CD4-positive, alpha-beta T cell treated with Interleukin-15 for 1 hour (primary cell): Measurements from ENCODE around the gene OR2T5.
"Not testable (repeated sequence)": the region's sequence is repeated elsewhere in the genome, so short reads cannot be mapped to it uniquely, and the experiment has no call there.

ENCODE experiments used
- DNase-seq: peaks from one replicate; pipeline ENCODE4 v3.0.0-alpha.2; 2020

Gene OR2T5, protein sequence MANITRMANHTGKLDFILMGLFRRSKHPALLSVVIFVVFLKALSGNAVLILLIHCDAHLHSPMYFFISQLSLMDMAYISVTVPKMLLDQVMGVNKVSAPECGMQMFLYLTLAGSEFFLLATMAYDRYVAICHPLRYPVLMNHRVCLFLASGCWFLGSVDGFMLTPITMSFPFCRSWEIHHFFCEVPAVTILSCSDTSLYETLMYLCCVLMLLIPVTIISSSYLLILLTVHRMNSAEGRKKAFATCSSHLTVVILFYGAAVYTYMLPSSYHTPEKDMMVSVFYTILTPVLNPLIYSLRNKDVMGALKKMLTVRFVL

DNA sequence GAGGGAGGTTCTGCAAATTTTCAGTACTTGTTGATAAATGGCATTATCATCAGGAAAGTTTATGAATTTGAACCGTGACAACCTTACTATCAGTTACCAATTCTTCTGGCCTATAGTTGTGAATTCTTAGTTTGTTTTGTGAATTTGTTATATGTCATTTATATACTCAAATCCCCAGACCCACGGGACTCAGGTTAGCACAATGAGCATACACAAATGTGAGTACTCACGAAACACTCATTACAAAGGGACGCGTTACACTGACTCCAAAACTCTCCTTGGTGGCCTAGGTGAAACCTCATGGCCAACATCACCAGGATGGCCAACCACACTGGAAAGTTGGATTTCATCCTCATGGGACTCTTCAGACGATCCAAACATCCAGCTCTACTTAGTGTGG lies at the start of gene OR2T5:
Gene OR2T5, plus strand, starts transcription at position 301 of the 400 bp plus-strand sequence. Its CDS starts 0 bp downstream, at position 301.
- DNase-seq = not testable (repeated sequence)

DNA sequence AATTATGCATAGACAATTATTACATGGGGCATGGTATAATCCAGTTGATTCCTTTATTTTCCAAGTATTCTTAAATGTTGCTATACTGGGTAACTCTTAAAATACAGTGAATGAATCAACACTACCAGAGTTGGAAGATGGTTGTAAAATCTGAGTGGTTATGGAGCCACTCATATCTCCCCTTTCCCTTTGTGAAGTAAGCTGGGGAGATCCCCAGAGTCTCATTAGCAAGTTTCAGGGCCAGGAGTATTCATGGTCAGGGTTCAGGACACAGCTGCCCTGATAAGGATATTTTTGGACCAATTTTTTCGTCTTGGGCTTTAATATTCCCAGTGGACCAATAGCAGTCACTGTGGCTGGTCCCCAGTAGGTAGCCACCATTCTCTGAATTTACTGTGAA lies 49.7 kb upstream of the OR2T5 start:
- DNase-seq = not testable (repeated sequence)

DNA sequence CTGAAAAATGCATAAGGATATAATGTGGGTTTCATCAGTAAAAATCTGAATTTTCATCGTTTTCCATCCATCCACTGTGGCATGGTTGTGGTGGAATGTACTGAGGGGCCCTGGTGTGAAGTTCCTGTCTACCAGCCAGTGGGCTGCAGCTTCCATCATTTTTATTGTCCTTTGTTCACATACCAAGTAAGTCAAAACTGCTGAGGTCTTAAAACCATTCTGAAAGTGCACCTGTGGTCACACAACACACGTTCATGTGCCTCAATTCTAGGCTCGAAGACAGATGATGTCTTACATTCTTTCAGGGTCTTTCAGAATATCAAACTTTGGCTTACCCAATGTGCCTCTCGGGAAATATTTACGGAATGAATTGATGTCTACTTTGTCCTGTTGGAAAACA lies 49.1 kb upstream of the OR2T5 start:
- not testable (repeated sequence) for DNase-seq

DNA sequence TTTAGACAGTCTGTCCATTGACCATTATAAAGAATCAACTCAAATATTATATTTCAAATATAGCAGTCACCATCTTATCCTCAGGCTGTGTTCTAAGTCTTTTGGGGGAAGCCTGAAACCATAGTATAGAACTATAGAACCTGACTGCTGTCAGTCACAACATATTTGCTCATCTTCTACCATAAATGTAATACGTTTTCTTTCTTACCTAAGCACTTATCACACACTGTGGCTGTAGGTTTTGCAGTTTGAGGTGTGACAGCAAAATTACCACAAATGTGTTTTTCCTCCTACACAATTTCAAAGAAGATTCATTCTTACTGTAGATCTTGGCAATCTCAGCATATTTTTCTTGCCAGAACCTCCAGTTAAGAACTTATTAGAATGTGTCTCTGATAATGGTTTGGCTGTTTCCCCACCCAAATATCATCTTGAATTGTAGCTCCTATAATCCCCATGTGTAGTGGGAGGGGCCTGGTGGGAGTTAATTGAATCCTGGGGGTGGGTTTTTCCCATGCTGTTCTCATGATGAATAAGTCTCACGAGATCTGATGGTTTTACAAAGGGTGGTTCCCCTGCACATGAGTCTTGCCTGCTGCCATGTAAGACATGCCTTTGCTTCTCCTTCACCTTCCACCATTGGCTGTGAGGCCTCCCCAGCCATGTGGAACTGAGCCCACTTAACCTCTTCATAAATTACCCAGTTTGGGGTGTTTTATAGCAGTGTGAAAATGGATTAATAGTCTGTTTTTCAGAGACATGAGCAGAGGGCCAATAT lies 45.7 kb upstream of the OR2T5 start:
- DNase-seq = not testable (repeated sequence)

DNA sequence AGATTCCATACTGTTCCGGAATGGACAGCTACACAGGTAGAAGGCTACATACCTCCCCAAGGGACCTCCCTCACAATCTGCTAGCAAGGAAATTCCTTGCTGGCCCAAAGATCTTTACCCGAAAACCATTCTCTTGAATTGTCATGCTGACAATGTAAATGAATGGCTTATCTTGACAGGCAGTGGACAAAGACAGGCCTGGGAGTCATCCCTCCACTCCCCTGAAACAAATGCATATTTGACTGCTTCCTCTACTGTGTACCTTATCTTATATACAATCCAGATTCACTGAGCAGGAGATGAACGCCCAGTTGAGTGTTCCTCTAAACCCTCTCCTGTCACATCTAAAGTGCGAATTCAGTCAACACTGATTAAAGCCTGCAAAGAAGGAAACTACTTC lies 43.8 kb upstream of the OR2T5 start:
- DNase-seq = not testable (repeated sequence)

DNA sequence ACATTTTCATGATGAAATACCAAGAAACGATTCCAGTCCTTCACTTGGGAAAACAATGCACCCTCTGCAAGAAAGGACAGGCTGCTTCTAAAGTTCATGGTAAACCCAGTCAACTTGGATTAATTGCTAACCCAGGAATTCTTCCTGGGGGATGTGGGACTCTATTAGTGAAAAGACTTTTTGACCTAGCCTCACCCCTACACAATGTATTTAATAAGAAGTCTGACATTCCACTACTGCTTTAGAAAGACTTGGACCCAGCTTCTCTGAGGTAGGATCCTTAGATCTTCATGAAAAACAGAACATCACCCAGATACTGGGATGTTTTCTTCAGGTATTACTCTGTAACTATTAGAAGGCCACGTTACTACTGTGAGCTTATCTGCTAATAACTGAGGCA lies 43.0 kb upstream of the OR2T5 start, which contains the start of gene OR2T2:
Gene OR2T2, plus strand, starts transcription at position 239 of the 400 bp plus-strand sequence. CDS start 7,161 bp downstream, outside the sequence.
- DNase-seq = not testable (repeated sequence)

DNA sequence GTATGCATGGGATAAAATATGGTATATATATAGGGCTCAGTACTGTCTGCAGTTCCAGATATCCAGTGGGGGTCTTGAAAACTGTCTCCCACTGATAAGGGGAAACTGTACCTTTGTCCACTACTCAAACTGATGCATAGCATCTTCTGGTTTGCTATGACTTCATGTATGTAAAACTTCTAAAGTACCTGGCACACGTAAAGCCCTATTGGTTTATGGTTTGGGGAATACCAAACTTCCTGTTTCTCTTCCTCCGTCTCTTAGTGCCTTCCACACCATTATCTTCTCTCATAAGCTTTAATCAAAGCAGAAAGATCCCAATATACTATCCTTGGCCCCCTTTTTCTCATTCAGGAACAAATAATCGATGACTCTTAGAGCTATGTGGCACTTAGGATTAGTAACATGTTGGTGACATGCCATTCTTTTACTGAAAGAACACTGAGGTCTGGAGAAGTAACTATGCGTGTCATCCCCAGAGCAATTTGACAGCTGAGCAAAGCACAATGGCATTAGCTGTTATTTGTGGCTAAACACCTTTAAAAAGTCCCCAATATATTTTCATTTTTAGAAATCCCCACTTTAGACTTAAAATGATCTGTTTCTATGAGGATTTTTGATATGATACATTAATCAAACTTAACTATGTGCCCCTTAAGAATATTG lies 39.8 kb upstream of the OR2T5 start:
- DNase-seq = not testable (repeated sequence)

DNA sequence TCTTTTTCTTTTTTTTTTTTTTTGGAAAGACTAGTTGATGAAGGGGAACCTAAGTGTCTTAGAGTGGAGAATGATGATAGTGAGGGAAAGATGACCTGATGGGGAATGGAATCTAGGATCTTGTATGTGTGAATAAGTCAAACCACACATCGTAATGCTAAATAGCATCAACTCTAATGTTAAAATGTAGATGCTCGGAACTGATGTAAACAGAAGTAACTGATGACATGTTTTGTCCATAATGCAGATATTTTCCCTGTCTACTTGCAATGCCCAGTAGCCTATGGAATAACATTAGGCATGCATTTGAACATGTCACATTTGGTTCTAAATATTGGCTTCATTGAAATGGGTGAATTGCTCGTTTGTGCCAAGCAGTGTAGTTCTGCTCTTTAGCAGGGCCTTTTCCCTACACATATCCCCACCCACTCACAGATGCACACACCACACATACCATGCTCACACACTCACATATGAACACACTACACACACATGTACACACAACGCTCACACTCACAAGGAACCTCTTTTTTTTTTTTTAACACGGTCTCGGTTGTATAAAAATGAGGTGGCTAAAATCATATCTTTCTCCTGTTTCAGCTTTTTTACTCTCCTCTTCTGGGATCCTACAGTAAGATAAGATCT lies 38.4 kb upstream of the OR2T5 start:
- DNase-seq = not testable (repeated sequence)

DNA sequence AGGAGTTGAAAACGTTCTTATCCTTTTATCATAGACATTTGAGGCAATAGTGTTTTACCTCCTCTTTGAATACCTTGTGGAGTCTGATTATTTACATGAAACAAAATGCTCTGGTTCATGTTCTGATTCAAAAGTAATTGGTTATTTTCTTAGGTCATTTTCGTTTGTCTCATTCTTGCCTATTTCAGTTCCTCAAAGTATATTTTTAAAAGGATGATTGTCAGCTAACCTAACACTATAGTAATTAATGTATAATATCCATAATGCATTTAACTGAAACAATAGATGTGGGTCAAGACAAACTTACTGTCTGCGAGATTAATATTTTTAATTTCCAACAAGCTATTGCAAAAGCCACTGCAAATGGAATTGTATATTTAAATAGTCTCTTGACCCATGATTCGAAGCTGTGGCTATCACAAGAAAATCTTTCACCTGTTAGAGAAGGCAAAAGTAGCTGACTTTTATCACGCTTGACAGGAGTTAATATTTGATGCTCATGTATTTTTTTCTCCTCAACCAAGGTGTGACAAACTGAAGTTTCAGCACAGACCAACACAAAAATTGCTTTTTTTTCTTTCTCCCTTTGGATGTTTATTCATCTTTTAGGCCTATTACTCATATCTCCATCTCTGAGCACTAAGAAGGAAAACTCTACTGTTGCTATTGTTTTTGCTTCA lies 37.8 kb upstream of the OR2T5 start:
- DNase-seq = not testable (repeated sequence)

DNA sequence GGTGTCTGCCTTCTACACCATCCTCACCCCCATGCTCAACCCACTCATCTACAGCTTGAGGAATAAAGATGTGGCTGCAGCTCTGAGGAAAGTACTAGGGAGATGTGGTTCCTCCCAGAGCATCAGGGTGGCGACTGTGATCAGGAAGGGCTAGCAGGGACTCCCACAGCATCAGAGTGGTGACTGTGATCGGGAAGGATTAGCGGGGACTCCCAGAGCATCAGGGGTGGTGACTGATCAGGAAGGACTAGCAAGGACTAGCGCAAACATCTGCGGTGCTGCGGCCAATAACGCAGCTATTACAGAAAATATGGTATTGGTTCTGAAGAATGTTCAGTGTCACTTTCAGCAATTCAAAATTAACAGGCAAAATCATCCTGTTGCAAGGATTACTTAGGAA lies 34.8 kb upstream of the OR2T5 start:
- DNase-seq = not testable (repeated sequence)

DNA sequence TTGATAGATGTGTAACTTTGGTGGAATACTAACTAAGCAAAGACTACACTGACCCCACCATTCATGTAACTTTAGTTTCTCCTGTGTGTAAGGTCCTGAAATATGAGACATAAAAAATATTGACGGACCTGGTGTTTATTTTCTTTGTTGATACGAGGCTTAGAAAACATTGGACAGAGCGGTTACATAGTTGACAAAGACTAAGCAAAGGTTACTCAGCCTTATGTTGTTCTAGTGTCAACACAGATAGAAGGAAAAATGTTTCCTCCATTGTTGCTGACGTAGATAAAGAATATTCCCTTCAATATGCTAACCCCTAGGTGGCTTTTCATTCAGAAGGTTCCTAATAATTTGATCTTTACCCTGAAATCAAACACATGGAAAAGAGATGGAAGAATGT lies 33.3 kb upstream of the OR2T5 start:
- DNase-seq = not testable (repeated sequence)

DNA sequence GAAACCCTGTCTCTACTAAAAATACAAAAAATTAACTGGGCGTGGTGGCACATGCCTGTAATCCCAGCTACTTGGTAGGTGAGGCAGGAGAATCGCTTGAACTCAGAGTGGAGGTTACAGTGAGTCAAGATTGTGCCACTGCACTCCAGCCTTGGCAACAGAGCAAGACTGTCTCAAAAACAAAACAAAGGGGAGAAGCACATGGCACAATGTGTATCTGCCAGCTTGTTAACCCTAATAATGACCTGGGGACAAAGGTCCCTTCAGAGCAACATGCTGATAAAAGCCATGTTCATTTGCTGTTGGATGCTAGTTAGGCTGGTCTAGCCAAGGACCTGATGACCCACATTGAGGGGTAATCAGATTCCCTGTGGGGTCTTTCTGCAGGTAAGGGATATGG lies 31.8 kb upstream of the OR2T5 start:
- not testable (repeated sequence) for DNase-seq

DNA sequence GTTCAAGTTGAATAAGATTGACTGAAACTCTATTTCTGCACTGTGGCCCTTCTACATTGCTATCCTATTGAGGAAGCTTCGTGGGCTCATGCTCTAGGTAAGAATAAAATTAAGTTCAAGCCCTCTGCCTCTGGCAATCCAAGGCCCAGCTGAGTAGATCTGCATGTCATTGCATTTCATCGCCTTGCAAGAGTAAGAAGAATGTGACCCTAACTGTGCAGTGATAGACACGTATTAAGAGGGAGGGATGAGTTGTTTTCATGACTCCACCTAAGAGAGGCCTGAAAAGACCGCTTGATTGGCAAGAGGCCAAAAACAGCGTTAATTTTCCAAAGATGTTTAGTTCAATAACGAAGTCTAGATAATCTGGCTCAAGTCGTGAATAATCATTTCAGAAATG lies 29.3 kb upstream of the OR2T5 start:
- not testable (repeated sequence) for DNase-seq

DNA sequence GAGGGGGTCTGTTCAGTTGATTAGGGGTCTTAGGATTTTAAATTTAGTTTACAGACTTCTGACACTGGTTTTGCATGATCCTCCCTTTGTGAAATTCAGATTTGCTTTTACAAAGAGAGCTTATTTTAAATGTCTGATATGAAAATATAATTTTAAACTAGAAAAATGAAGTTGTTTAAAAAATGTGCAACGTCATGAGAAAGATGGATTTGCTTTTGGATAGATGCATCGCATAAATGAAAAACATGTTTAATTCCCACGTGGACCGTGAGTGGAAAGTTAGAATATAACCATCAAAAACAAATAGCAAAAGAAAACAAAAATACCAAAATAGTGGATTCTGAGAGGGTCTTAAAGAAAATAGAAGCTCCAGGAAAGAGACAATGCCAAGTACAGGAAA lies 17.2 kb upstream of the OR2T5 start:
- DNase-seq = no peak

DNA sequence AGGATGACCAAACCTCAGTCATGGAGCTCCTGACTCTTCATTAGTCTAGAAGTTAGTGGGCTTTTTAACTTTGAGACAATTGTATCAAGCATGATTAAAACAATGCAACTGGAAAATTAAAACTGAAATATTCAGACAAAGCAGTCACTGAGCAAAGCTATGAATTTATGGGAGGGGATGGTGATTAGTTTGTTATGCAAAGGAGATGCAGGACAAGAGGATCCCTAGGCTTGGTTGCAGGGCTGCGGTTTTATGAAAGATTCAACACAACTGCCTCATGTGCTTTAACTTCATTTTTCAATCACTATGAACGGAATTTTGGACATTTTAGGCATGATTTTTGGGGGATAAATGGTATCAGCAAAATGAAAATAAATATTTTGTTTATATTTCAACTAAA lies 16.3 kb upstream of the OR2T5 start:
- DNase-seq = not testable (repeated sequence)

DNA sequence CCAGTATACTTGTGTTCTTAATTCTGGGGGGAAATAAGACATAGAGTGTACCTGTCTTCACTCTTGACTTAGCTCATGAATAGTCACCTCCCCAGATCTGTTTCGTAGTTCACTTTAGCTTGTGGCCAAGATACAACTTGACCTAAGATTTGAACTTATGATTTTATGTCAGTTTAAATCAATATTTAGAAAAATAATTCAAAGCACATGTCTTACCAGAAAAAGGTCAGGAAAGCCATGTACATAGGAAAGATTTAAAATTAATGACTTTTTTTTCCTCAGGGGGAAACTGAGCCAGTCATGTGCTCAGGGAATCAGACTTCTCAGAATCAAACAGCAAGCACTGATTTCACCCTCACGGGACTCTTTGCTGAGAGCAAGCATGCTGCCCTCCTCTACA lies 15.3 kb upstream of the OR2T5 start, which contains the start of gene OR2T3:
Gene OR2T3, plus strand, starts transcription at position 301 of the 400 bp plus-strand sequence. Its CDS starts 0 bp downstream, at position 301.
- DNase-seq = not testable (repeated sequence)

DNA sequence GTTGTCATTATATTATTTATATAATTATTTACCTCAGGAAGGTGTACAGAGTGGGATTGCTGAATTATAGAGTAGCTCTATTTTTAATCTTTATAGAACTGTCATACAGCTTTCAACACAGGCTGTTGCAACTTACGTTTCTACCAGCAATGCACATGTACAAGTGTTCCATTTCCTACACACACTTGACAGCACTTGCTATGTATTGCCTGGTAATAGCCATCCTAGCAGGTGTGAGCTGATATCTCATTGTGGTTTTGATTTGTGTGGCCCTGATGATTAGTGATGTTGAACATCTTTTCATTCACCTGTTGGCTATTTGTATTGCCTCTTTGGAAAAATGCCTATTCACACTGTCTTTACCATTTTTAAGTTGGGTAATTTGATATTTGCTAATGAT lies 12.7 kb upstream of the OR2T5 start:
- not testable (repeated sequence) for DNase-seq

DNA sequence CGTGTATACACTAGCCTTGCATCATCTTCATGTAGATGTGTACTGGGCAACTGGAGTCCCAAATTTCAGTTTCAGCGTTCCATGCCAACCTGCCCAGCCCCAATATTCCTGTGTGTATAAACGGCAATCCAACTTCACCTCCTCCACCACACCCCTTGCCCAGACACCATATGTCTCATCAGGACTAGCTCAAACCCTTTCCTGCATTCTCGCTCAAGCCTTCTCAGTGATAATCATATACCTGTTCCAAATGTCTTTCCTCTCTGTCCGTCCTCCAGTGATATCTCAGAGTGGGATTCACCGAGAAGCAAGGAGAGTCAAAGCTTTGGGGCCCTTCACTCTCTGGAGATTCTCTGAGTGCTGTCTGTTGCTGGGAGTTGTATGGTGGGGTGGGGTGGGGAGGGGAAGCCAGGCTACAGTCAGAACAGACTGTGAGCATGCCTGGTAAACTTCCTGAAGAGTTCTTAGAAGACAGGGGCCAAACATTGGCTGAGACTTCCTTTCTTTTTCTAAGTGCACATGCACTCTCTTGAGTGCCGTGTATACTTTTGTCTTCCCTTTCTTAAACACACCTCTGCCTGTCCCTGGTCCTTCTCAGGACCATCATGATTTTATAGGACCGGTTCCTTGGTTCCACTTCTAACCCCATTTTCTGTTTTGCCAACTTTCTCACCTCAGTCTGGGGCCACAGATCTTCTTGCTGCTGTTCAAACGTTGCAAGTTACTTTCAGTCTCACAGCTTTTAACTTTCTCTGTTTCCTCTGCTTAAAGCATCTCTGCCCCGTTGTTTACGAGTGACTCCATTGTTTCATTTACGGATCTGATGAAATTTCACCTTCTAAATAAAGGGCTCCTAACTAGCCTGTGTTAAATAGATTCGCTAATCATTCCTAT lies 6.5 kb upstream of the OR2T5 start:
- peak; percentile 16 for DNase-seq

DNA sequence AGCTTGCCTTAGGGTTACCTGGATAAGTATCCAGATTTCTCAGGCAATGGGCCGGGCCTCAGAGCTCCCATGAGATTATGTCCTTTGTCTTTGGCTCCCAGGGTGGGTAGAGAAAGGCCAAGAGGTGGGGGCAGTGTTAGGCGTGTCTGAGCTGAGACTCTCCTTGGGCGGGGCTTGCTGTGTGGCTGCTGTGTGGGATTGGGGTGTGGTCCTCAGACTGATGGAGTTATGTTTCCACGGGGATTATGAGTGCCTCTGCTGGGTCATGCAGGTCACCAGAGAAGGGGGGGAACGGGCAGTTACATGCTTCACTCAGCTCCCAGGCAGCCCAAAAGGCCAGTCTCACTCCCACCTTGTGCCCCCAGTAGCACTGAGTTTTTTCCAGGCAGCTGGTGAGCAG lies 8.3 kb downstream of the OR2T5 start:
- DNase-seq = not testable (repeated sequence)

DNA sequence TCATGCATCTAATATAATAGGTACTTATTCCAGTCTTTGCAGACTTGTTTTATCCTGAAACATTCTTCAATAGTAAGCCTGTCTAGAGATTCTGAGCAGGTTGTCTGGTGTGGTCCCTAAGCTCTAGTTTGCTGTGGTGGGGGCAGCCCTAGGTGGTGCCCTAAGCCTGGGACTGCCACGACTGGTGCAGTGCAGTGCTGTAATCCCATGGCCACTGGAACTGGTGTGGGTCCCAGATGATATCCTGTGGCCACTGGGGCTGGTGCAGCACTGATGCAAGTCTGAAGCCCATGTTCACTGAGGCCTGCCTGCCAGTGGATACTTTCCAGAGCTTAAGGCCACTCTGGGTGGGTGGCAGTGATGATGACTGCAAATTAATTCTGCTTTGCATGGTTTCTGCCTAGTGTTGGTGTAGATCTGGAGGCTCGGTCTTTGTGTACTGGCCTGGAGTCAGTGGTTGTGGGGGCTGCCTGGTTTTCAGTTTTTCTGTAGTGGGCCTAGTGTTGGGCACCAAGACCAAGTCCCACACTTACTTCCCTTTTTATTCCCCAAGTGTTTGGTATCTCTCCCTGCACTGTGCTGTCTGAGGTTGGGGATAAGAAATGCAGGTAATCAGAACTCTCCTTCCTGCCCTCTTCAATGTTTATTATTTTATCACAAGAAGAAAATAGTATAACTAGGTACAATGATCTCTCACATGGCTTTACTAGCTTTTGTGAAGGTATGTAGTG lies 12.1 kb downstream of the OR2T5 start:
- not testable (repeated sequence) for DNase-seq
